NCI-H128 (cell line): ENCODE results near the gene CCDC121.
"Not testable (repeated sequence)": the region's sequence is repeated elsewhere in the genome, so short reads cannot be mapped to it uniquely, and the experiment has no call there.

Source experiments
- DNase-seq: peaks from one replicate; lab custom pipeline; 2025; ENCODE audit not compliant: unreplicated experiment; lab: John Stamatoyannopoulos, UW

Gene CCDC121

DNA sequence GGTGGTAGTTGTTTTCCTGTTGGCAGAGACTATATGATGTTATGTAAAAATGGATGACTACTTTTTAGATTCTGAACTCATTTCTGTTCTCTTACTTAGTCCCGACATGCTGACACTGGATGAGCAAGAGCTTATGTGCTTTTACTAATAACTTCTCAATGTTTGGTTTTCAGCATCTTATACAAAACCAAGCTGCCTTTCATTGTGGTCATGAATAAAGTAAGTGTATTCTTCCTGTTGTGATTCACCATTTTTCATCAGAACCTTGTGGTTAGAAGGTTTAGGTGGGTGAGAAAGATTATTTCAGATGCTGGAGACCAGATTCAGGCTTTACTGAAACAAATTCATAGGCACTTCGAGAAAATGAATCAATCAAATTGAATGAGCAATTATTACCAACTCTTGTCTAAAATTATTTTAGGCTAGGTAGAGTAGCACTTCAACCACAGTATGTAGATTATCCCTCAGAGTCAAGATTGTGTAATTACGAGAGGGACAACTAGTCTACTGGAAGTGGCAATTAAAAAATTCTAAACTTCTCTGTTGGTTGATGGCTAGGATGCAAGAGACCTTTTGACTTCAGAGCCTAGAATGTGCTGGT lies 9.3 kb upstream of the CCDC121 start:
- DNase-seq = no peak

DNA sequence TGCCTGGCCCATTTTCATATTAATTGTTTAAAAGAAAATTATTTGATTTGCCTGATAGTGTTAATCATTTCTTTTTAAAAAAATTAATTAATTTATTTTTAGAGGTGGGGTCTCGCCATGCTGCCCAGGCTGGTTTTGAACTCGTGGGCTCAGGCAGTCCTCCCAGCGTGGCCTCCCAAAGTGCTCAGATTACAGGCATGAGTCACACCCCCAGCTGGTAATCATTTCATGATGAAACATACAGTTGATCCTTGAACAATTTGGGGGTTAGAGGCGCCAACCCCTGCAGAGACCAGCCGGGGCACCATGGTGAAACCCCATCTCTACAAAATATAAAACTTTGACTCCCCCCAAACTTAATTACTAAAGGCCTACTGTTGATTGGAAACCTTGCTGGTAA lies 8.0 kb upstream of the CCDC121 start:
- DNase-seq = no peak

GRCh38 chr2:27634291-27634690 lies 5.5 kb upstream of the CCDC121 start:
- no peak for DNase-seq

GRCh38 chr2:27630257-27630656 lies 1.4 kb upstream of the CCDC121 start:
- DNase-seq = not testable (repeated sequence)

DNA sequence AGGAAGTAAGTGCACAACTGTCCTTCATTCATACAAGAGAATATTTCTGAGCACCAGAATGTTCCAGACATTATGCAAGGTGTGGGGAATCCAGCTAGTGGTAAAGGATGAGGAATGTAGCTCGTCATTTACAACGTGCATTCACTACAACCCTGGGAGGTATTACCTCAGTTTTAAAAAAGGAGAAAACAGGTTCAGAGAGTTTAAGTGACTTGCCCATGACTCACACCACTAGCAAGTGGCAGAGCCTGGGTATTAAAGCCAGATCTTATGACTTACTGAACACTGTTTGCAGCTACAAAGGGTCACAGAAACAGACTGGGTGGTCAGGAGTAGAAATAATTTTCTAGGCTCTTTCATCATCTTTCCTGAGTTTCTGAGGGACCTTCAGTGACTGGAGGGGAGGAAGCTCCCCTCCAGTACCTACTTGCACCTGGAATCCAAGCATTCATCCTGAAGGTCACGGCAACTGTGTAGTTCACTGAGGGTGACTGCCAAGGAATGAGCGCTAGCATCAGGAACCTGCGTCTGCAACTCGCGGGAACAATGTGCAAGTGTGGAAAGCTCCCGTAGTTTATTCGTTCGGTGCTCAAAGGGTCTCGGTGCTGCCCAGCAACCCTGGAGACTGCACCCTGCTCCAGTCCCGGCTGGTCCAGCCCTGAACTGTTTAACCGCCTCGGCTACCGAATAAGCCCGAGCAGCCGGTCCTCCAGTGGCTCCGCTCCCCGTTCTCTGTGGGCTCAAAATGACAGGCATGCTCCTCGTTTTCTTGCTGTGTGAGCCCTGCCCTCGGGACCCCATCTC lies 647 bp downstream of the CCDC121 start:
- DNase-seq = no peak

- not testable (repeated sequence) for DNase-seq
Observed at GRCh38 chr2:27626921-27627320, 1.9 kb downstream of the CCDC121 start.

GRCh38 chr2:27626323-27626722 lies 2.5 kb downstream of the CCDC121 start:
- not testable (repeated sequence) for DNase-seq

- no peak for DNase-seq
Observed at GRCh38 chr2:27624943-27625342, 3.9 kb downstream of the CCDC121 start.

- no peak for DNase-seq
Observed at GRCh38 chr2:27622921-27623384, 5.9 kb downstream of the CCDC121 start.

- no peak for DNase-seq
Observed at GRCh38 chr2:27621524-27621923, 7.3 kb downstream of the CCDC121 start.

- no peak for DNase-seq
Observed at GRCh38 chr2:27615316-27615715, 13.5 kb downstream of the CCDC121 start.

- DNase-seq = no peak
Observed at GRCh38 chr2:27613985-27614384, 14.8 kb downstream of the CCDC121 start.

DNA sequence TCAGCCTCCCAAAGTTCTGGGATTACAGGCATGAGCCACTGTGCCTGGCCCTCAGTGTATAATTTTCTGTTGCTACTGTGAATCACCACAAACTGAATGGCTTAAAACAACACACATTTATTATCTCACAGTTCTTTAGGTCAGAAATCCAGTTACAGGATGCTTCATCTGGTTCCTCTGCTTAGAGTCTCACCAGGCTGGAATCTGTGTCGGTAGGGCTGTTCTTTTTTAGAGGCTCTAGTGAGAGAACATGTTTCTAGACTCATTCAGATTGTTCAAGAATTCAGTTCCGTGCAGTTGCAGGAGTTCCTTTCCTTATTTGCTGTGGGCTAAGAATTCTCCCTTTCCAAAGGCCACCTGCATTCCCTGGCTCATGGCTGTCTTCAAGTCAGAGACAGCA lies 22.2 kb downstream of the CCDC121 start:
- no peak for DNase-seq

DNA sequence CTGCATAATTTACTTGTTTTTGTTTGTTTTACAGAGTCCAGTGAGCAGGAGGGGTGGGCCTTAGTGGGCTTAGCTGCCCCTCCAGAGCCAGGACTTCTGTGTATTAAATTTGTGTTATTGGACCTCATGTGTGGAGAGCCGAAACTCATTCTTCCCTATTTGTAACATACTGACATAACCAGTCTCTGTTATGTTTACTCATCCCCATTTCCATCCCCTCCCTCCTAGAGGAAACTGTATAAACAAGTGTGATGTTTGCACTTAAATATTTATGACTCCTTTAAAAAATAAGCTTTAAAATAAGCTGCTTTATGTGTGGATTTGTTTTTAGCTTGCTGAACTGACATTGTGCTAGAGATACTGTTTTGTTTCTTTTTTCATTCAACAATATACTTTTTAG lies 32.2 kb downstream of the CCDC121 start:
- DNase-seq = no peak

- DNase-seq = not testable (repeated sequence)
Observed at GRCh38 chr2:27595412-27595811, 33.4 kb downstream of the CCDC121 start.

DNA sequence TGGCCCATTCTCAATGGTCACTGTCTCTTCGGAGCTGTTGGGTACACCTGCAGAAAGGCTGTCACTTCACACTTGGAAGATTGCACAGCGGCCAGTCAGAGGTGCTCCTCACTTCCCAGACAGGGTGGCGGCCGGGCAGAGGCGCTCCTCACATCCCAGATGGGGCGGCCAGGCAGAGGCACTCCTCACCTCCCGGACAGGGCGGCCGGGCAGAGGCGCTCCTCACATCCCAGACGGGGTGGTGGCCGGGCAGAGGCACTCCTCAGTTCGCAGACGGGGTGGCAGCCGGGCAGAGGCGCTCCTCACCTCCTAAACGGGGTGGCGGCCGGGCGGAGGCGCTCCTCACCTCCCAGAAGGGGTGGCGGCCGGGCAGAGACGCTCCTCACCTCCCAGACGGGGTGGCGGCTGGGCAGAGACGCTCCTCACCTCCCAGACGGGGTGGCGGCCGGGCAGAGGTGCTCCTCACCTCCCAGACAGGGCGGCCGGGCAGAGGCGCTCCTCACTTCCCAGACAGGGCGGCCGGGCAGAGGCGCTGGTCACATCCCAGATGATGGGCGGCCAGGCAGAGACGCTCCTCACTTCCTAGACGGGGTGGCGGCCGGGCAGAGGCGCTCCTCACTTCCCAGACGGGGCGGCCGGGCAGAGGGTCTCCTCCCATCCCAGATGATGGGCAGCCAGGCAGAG lies 34.6 kb downstream of the CCDC121 start:
- DNase-seq = not testable (repeated sequence)

DNA sequence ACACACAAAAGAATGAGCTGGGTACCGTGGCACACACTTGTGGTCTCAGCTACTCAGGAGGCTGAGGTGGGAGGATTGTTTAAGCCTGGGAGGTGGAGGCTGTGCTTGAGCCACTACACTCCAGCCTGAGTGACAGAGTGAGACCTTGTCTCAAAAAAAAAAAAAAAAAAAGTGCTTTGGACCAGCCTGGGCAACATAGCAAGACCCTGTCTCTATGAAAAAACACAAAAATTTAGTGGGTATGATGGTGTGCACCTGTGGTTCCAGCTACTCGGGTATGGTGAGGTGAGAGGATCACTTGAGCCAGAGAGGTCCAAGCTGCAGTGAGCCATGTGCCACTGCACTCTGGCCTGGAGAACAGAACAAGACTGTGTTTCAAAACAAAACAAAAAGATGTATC lies 35.6 kb downstream of the CCDC121 start:
- no peak for DNase-seq

GRCh38 chr2:27591745-27592144 lies 37.1 kb downstream of the CCDC121 start:
- no peak for DNase-seq

- no peak for DNase-seq
Observed at GRCh38 chr2:27588308-27588707, 40.5 kb downstream of the CCDC121 start.

GRCh38 chr2:27587025-27587424 lies 41.8 kb downstream of the CCDC121 start:
- no peak for DNase-seq

DNA sequence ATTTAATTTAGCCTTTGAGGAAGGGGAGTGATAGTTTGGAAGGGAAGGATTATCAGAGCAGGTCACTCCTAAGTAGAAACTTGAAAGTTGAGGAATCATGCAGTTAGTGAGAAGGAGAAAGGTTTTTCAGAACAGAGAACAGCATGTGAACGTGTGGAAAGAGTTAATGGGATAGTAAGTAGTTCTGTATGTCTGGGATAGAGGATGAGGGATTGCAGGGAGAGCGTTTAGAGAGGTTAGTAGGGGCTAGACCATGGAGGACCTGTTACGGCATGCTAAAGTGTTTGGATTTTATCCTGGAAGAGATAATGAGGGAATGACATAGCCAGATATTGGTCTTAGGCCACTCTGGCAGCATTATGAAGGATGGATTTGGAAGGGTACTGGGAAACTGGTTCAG lies 44.2 kb downstream of the CCDC121 start:
- no peak for DNase-seq

DNA sequence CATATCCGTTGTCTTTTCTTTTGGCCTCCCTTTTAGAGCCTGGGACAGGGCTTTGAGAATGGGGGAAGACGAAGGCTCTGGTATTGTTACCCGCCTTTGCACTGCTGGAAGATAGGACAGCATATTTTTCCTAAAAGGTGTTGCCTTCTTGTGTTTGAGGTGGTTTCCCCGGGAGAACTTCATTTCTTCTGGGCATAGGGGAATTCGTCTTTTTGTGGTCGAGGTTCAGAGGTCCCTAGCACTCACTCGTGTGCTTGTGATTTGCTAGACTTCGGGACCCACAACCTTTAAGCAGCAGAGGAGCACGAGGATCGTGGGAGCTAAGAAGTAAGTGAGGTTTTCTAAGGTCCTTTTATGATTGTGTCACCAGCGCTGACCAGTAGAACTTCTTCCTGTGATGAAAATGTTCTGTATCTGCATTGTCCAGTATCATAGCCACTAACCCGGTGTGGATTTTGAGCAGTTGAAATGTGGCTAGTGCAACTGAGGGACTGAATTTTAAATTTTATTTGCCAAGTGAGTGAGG lies 45.4 kb downstream of the CCDC121 start:
- DNase-seq = no peak
